Measurements from ENCODE around the gene TPRG1L. TPM values are rescaled to one million over a fixed set of nuclear protein-coding genes. Genes with fewer than 3 reads are reported as not detected.

The TPRG1L gene
- total RNA-seq, 4 donors from 2014 or later = 36.8 to 55.3 (median 50.3) TPM

DNA sequence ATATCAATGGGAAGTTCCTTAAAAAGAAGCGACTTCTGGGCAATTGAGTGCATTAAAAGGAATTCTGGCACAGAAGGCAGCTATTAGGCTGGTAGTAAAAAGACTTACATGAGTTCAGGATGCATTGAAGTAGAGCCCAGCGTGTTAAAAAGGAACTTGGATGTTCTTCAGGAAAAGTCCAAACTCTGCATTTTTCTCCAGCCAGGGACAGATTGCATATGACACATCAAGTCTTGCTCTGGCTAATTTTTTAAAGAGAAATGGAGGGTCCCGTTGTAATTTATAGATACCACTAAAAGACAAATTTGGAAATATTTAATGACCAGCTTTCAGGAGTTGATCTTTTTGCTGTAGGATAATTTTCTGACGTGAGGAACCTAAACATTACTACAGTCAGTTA, 1.2 kb downstream of the TPRG1L start:
- peaks cover 28 to 44% (median 39%) of the 10 kb centered on the region in 4 donors for H3K36me3 ChIP-seq
- H3K4me1 ChIP-seq = peaks cover 24 to 40% (median 33%) of the 10 kb centered on the region in 4 donors
- whole genome bisulfite sequencing = 83% methylated on average over 4 of the region's 4 CpGs
- TF ChIP-seq EP300 (IDR thresholded peaks at IDR 0.05) (no peak), POLR2A (IDR thresholded peaks at IDR 0.05; ENCODE audit: low read depth) (no peak), POLR2AphosphoS5 (IDR thresholded peaks at IDR 0.05) (no peak), CTCF (IDR thresholded peaks at IDR 0.05) (no peak)
- H3K4me3 ChIP-seq = peak overlapping the region; percentile 97 to 100 (median 99)
- no peaks in the 10 kb centered on the region for H3K9me3 ChIP-seq
- H3K27ac ChIP-seq (replicated peaks in 1 of 4) = peak overlapping the region in 1 of 4 donors; percentile 91
- no peak for DNase-seq (ENCODE audit: extremely low spot score)
- intact Hi-C loops (cut with DNase I) = no loop called here
- H3K27me3 ChIP-seq = no peaks in the 10 kb centered on the region

DNA sequence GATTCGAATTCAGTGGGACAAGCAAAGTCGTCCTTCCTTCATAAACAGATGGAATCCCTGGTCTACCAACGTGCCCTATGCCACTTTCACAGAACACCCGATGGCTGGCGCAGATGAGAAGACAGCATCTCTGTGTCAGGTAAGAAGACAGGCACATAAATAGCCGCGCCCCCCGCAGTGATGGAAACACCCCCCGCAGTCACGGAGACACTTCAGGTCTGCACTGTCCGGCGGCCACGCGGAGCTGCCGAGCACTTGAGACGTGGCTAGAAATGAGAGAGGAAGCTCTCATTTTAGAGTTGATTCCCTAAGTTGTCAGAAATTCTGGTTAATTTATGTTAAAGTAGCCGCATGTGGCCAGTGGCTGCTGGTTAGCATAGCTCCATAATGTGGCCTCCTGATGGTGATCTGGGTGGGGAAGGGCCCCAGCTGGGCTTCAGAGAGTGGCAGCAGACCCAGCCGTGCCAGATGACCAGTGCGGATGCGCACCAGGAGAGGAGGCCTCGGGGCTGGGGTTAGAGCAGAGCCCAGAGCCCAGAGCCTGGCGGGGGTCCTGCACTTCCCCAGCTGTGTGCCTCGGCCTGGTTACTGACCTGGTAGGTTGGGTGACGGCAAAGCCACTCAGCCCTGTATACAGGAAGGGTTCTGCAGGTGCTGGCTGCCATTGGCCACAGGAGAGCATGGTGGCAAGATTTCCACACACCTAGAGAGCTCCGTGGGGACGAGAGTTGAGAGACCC, 2.9 kb downstream of the TPRG1L start:
- no peaks in the 10 kb centered on the region for H3K27me3 ChIP-seq
- H3K4me3 ChIP-seq = no peak overlapping the region
- DNase-seq (ENCODE audit: extremely low spot score) = no peak
- peaks cover 24 to 32% (median 28%) of the 10 kb centered on the region in 4 donors for H3K4me1 ChIP-seq
- no peaks in the 10 kb centered on the region for H3K9me3 ChIP-seq
- no peak overlapping the region for H3K27ac ChIP-seq (replicated peaks in 1 of 4)
- intact Hi-C loops (cut with DNase I) = no loop called here
- H3K36me3 ChIP-seq = peaks cover 33 to 60% (median 55%) of the 10 kb centered on the region in 4 donors
- WGBS = 95% methylated on average over 21 of the region's 26 CpGs
- TF ChIP-seq POLR2A (IDR thresholded peaks at IDR 0.05; ENCODE audit: low read depth) (no peak), CTCF (IDR thresholded peaks at IDR 0.05) (no peak), POLR2AphosphoS5 (IDR thresholded peaks at IDR 0.05) (no peak), EP300 (IDR thresholded peaks at IDR 0.05) (no peak)

- TF ChIP-seq POLR2AphosphoS5 (IDR thresholded peaks at IDR 0.05) = no peak
- no peak for TF ChIP-seq CTCF (IDR thresholded peaks at IDR 0.05)
- TF ChIP-seq POLR2A (IDR thresholded peaks at IDR 0.05; ENCODE audit: low read depth) = no peak
- TF ChIP-seq EP300 (IDR thresholded peaks at IDR 0.05) = no peak
- H3K9me3 ChIP-seq = no peaks in the 10 kb centered on the region
- no peak overlapping the region for H3K27ac ChIP-seq (replicated peaks in 1 of 4)
- H3K4me3 ChIP-seq = no peak overlapping the region
- intact Hi-C loops (cut with DNase I) = no loop called here
- H3K36me3 ChIP-seq = peaks cover 33 to 68% (median 63%) of the 10 kb centered on the region in 4 donors
- no peak for DNase-seq (ENCODE audit: extremely low spot score)
- H3K27me3 ChIP-seq = no peaks in the 10 kb centered on the region
- peaks cover 17 to 24% (median 20%) of the 10 kb centered on the region in 4 donors for H3K4me1 ChIP-seq
- WGBS = 85% methylated on average over 10 of the region's 10 CpGs
Measured at GRCh38 chr1:3628445-3628844, 3.6 kb downstream of the TPRG1L start.

GRCh38 chr1:3629561-3630160, 4.8 kb downstream of the TPRG1L start:
- intact Hi-C loops (cut with DNase I) = no loop called here
- TF ChIP-seq POLR2A (IDR thresholded peaks at IDR 0.05; ENCODE audit: low read depth) = no peak
- no peak for TF ChIP-seq POLR2AphosphoS5 (IDR thresholded peaks at IDR 0.05)
- WGBS = 94% methylated on average over 9 of the region's 16 CpGs
- H3K27ac ChIP-seq (replicated peaks in 1 of 4) = no peak overlapping the region
- DNase-seq (ENCODE audit: extremely low spot score) = no peak
- H3K36me3 ChIP-seq = peaks cover 36 to 80% (median 75%) of the 10 kb centered on the region in 4 donors
- no peaks in the 10 kb centered on the region for H3K9me3 ChIP-seq
- peaks cover 11 to 17% (median 12%) of the 10 kb centered on the region in 4 donors for H3K4me1 ChIP-seq
- no peak overlapping the region for H3K4me3 ChIP-seq
- H3K27me3 ChIP-seq = no peaks in the 10 kb centered on the region

DNA sequence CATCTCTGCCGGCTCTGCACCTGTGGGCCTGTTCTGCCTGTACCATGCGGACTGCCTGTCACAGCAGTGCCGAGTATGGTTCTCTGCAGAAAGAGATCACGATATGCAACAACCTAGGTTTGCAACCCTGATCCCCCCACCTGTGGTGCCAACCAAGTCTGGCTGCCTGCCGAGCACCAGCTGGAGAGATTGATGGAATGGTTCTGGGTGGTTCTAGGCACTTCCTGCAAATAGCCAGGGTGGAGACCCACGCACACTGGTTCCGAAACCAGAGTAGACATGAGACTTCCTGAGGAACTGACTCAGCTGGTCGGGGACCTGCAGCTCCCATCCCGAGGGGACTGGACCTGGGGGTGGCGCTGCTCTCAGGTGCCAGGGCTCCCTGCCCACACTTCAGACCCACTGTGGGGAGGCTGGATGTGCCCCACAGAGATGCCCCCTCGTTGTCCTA, 5.4 kb downstream of the TPRG1L start:
- peaks cover 11 to 16% (median 12%) of the 10 kb centered on the region in 4 donors for H3K4me1 ChIP-seq
- H3K36me3 ChIP-seq = peaks cover 41 to 85% (median 80%) of the 10 kb centered on the region in 4 donors
- H3K27me3 ChIP-seq = no peaks in the 10 kb centered on the region
- TF ChIP-seq POLR2A (IDR thresholded peaks at IDR 0.05; ENCODE audit: low read depth) (no peak), CTCF (IDR thresholded peaks at IDR 0.05) (no peak), EP300 (IDR thresholded peaks at IDR 0.05) (no peak), POLR2AphosphoS5 (IDR thresholded peaks at IDR 0.05) (no peak)
- WGBS = 84% methylated on average over 5 of the region's 11 CpGs
- no peak overlapping the region for H3K27ac ChIP-seq (replicated peaks in 1 of 4)
- no peak for DNase-seq (ENCODE audit: extremely low spot score)
- H3K4me3 ChIP-seq = no peak overlapping the region
- H3K9me3 ChIP-seq = no peaks in the 10 kb centered on the region
- intact Hi-C loops (cut with DNase I) = no loop called here

All from esophagus muscularis mucosa (tissue), 4 donors.